ENCODE results near the gene TRIM40.
A peak's percentile ranks its signal among the peaks of the same experiment; 100 is the strongest.
"Not testable (repeated sequence)": the region's sequence is repeated elsewhere in the genome, so short reads cannot be mapped to it uniquely, and the experiment has no call there.

The TRIM40 gene

GRCh38 chr6:30113841-30114240 lies 22.1 kb upstream of the TRIM40 start:
- DNase-seq (ENCODE audit: low spot score), result no peak

DNA sequence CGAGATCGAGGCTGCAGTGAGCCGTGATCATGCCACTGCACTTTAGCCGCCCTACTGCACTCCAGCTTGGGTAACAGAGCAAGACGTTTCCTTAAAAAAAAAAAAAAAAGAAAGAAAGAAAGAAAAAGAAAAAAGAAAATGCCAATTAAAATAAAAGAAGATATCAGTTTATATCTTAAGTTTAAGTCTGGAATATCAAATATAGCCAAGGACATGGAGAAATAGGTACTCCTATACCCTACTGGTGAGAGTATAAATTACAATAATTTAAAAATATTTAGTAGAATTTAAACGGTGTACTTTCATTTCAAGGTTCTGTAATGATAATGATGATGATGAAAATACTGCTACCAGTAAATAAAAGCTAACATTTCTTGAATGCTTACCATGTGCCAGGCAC lies 19.2 kb upstream of the TRIM40 start:
- DNase-seq (ENCODE audit: low spot score), result no peak

GRCh38 chr6:30118691-30119090 lies 17.2 kb upstream of the TRIM40 start:
- not testable (repeated sequence) for DNase-seq (ENCODE audit: low spot score)

DNA sequence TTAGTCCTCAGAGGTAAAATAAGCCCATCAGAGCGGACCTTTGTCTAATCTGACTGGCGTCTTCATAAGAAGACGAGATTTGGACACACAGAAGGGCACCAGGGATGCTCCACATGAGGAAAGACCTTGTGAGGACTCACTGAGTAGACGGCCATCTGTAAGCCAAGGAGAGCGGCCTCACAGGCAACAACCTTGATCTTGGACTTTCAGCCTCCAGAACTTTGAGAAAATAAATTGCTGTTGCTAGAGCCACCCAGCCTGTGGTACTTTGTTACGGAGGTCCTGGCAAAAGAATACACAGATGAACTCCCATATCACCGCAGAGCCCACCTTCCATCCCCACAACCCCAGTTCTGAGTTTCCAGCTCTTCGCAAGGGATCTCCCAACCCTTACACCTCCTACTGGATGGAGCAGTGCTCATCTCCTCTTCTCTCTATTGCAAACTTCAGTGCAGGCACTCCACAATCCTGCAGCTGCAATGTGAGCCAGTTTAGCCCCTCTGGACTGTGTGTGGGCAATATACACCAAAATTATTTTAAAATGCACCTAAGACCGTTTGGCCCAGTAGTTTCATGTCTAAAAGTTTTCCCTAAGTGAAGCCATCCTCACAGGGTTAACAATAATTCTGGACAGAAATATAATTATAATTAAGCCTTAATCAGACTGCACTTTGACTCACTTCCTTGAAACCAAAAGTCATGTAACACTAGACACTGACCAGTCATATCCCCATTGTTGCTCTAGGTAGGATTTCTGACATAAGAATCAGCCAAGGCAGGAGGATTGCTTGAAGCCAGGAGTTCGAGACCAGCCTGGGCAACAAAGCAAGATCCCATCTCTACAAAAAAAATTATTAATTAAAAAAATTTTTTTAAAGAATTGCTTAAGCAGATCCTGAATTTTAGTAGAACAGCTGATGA lies 14.2 kb upstream of the TRIM40 start:
- DNase-seq (ENCODE audit: low spot score), result no peak

DNA sequence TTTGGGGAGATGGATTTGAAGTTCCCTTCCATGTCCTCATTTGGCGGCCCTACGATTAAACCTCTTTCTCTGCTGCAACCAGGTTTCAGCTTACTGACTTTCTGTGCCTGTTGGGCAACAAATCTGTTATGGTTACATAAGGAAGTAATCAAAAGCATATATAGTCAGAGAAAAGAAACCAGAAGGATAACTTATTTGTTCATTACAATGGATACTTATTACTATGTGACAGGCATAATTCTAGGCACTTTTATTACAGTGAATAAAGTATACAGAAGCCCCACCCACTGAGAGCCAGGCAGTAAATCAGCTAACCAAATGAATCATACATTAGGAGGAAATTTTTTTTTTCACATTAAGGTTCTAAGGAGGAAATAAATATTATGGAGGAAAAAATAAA lies 13.4 kb upstream of the TRIM40 start:
- no peak for DNase-seq (ENCODE audit: low spot score)

GRCh38 chr6:30127238-30128093 lies 8.5 kb upstream of the TRIM40 start:
- no peak for DNase-seq (ENCODE audit: low spot score)

DNA sequence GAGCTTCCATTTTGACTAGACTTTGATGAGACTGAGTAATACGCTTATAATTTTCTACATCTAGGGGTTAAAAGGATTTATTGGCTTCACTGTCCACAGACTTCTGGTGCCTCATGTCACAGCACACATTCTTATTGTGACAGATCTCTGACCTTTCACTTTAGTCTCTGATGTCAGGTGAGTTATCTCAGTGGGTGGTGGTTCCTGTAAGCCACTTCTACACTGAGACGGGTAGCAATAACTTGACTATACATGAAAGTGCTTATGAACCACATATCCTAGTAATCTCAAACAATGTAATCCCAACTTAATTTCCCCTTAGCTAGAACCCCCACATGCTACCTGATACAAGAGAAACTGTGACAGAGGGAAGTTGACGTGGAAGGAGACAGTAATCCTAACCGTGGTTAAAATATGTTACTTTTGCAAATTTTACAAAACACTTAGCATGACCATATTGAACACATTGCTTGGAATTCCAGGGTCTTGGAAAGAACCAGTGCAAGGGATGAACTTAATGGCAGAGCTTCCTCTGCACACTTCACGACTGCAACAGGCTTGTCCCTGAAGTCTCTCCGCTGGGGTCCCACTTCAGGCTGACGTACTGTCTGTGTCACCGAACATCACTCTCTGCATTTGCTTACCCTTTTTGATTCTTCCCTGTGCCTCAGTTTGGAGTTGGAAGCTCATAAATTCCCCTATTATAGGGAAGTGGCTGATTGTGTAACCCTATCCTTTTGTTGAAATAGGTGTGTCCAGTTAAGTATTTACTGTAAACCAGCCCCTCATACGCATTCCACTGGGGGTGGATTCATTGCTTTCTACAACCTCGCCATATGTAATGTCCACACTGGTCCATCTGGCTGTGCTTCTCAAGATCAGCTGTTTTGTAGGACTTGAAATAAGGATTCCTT lies 6.4 kb upstream of the TRIM40 start:
- DNase-seq (ENCODE audit: low spot score), result no peak

DNA sequence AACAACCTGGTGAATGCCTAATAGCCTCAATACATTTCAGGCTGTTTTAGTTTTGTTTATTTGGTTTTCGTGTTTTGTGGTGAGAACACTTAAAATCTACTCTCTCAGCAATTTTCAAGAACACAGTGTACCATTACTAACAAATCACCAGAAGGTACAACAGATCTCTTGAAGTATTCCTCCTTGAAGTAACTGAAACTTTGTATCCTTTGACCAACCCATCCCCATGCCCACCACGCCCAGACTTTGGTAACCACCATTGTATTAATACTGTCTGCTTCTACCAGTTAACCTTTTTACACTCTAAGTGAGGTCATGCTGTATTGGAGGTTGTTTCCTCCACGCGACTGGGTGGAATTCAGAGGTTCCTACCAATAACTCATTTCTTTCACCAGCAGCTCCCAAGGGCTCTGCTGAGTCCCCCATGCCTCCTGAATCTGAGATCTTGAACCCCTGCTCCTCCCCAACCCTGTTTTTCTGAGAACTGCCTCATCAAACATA lies 5.7 kb upstream of the TRIM40 start:
- no peak for DNase-seq (ENCODE audit: low spot score)

DNA sequence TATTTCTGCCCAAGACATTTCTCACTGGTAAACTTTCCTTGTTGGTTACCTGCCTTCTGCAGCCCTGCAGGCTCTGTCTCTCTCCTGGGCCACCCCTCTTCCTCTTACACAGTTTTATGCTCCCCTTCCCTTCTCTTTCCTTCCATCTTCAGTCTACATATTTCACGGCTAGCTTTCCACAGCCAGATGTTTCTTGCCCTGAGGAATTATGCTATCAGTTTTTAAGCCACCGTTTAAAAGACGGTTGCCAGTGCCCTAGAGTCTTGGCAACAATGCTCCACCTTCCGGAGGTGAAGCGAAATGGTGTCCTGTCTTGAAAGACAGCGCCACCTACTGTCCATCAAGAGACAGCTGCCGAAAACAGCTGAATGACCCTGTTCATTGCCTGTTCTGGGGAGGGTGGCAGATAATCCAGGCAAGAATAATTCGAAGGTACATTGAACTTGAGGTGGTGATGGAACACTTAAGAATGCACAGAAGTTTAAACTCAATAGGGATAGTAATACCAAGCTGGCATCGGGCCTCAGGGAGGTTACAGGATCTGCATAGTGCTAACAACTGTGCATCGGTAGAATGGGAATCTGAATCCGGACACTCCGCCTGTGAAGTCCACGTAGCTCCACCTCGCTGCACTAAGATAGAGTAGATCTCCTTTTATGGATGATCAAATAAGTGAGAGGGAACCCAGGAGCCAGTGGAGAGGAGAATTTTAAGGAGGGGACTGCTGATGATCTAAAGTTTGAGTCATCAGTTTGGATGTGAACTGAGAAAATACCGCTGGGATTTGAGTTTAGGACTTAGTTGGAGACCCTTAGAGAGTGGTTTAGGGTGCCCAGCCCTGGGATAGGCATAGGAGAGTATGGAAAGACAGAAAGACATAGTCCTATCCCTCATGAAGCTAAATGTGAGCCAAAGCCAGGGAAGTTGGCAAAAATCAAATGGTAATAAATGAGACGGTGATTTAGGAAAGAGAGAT lies 4.8 kb upstream of the TRIM40 start:
- DNase-seq (ENCODE audit: low spot score), result peak; percentile 90

DNA sequence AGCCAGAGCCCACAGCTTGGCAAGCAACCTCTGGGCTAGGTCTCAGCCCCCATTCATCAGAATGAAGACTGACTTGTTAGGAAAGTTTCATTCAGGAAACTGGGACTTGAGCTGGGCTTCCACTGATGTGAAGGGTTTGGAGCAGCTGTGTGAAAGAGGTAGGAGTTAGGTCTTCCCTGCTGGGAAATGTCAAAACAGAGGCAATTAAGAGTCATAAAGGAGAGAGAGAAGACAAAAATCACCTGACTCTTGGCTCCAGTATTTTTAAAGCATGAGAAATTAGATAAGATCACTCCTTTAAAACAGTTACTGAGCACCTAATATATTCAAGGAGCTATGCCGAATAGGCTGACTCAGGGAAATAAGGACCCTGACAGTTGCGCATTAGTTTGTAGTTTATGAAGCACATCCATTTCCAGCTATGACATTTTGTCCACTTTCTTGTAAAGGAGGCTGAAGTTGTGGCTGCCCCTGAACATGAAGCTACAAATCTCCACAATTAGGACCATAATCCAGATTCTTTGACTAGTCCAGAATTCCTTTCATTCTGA lies 3.9 kb upstream of the TRIM40 start:
- no peak for DNase-seq (ENCODE audit: low spot score)

- DNase-seq (ENCODE audit: low spot score), result no peak
These were observed 793 bp upstream of the TRIM40 start for GRCh38 chr6:30135147-30135546.

DNA sequence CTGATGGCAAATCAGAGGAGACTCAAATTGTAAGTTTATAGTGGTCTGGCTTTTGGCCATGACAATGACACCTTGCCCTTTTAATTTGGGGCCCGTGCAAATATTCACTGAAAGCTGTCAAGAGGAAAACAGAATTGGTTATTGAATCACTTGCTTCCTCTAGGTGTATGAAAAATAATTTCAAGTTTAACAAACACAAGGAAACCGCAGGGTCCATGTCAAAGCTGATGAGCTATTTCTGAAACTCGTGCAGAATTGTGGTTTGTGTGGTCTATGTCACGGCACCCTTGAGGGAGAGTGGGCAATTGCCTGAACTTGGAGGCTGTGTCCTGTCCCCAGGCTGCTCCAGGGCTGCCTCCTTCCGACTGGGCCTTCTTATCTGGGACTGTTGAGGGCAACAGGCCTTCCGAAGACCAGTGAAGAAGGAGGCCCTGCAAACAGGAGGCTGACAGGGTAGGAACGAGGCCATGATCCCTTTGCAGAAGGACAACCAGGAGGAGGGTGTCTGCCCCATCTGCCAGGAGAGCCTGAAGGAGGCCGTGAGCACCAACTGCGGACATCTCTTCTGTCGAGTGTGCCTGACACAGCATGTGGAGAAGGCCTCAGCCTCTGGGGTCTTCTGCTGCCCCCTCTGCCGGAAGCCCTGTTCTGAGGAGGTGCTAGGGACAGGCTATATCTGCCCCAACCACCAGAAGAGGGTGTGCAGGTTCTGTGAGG lies 788 bp downstream of the TRIM40 start:
- no peak for DNase-seq (ENCODE audit: low spot score)

- DNase-seq (ENCODE audit: low spot score), result not testable (repeated sequence)
These were observed 4.3 kb downstream of the TRIM40 start for GRCh38 chr6:30140240-30140639.

GRCh38 chr6:30142665-30143064 lies 6.7 kb downstream of the TRIM40 start:
- no peak for DNase-seq (ENCODE audit: low spot score)

GRCh38 chr6:30143780-30144179 lies 7.8 kb downstream of the TRIM40 start:
- no peak for DNase-seq (ENCODE audit: low spot score)

- DNase-seq (ENCODE audit: low spot score), result no peak
These were observed 8.9 kb downstream of the TRIM40 start for GRCh38 chr6:30144811-30145210.

DNA sequence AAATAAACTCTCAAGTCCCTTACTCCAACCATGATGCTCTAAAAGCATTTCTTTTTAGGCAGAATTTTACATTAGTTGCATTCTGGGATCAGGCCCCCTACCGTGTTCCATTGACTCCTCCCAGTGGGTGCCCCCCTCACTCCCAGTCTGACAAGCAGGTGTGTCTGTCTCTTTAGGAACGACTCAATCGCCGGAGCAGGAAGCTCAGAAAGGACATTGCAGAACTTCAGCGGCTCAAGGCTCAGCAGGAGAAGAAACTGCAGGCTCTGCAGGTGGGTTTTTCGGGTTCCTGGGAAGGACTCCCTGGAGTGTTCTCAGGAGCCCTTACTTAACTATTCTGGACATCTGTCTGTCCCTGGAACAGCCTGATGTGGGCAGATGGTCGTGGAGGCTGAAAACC lies 9.9 kb downstream of the TRIM40 start:
- no peak for DNase-seq (ENCODE audit: low spot score)

GRCh38 chr6:30147096-30147495 lies 11.2 kb downstream of the TRIM40 start:
- no peak for DNase-seq (ENCODE audit: low spot score)

GRCh38 chr6:30149234-30149633 lies 13.3 kb downstream of the TRIM40 start:
- DNase-seq (ENCODE audit: low spot score), result no peak
